ENCODE results near the gene DAP. TPM values are rescaled to one million over a fixed set of nuclear protein-coding genes. Genes with fewer than 3 reads are reported as not detected.
"Not testable (repeated sequence)": the region's sequence is repeated elsewhere in the genome, so short reads cannot be mapped to it uniquely, and the experiment has no call there.

Gene DAP
- total RNA-seq, 4 donors from 2014 or later, result 52.0 to 138 (median 111) TPM

DNA sequence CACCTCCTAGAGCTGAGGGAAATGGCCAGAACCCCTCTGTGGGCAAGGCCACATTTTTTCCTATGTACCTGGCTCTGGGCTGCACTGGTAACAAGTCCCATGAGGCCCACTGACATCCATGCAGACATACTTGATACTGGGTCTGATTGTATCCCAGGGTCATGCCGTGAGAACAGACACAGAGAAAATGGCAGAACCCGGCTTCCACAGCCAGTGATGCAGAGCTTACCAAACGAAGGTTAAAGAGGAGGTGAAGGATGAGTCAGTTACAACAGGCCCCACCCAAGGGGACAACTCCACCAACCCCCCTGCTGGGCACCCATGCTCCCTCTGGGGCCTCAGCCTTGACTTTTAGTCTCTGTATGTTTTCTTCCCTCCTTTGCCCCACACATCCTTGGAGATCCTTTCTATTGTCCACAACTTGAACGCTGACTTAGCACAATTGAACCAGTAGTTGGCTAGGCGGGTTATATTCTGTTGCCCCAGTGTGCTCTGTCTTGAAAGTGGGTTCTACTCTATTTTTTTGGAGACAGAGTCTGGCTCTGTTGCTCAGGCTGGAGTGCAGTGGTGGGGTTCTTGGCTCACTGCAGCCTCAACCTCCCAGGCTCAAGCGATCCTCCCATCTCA, 93.5 kb downstream of the DAP start:
- Histone ChIP-seq H3K4me1 (no peaks in the 10 kb centered on the region), H3K27ac (no peak overlapping the region), H3K36me3 (no peaks in the 10 kb centered on the region), H3K9me3 (no peaks in the 10 kb centered on the region), H3K4me3 (no peak overlapping the region), H3K27me3 (no peaks in the 10 kb centered on the region)
- TF ChIP-seq CTCF (IDR thresholded peaks at IDR 0.05) (no peak), POLR2A (IDR thresholded peaks at IDR 0.05) (no peak)
- DNase-seq, result no peak

GRCh38 chr5:10666531-10667299, 94.3 kb downstream of the DAP start:
- Histone ChIP-seq H3K4me1 (no peaks in the 10 kb centered on the region), H3K27me3 (no peaks in the 10 kb centered on the region), H3K36me3 (no peaks in the 10 kb centered on the region), H3K27ac (no peak overlapping the region), H3K4me3 (no peak overlapping the region), H3K9me3 (no peaks in the 10 kb centered on the region)
- no peak for DNase-seq
- TF ChIP-seq CTCF (IDR thresholded peaks at IDR 0.05), result no peak
- no peak for TF ChIP-seq POLR2A (IDR thresholded peaks at IDR 0.05)

DNA sequence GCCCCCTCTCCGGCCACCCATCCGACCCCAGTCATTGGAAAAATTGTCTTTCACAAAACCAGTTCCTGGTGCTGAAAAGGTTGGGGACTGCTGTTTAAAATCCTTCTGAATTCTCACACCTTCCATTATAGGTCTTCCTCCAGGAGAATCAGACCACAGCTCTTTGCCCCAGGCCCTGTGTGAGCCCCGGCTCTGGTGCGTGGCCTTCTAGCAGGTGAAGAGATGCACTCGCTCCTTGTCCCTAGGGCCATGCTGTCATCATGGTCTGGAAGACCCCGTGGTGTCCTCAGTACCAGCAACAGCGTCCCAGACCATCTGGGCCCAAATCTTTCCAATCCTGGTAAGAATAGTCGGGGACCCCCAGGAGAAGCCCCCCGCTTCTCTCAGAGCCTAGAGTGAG, 95.2 kb downstream of the DAP start:
- no peaks in the 10 kb centered on the region for H3K9me3 ChIP-seq
- no peaks in the 10 kb centered on the region for H3K4me1 ChIP-seq
- no peaks in the 10 kb centered on the region for H3K27me3 ChIP-seq
- H3K4me3 ChIP-seq, result no peak overlapping the region
- no peak for DNase-seq
- H3K36me3 ChIP-seq, result no peaks in the 10 kb centered on the region
- H3K27ac ChIP-seq, result no peak overlapping the region
- no peak for TF ChIP-seq CTCF (IDR thresholded peaks at IDR 0.05)
- TF ChIP-seq POLR2A (IDR thresholded peaks at IDR 0.05), result no peak

GRCh38 chr5:10664180-10664769, 96.8 kb downstream of the DAP start:
- H3K9me3 ChIP-seq, H3K27me3 ChIP-seq, DNase-seq, H3K27ac ChIP-seq, H3K4me3 ChIP-seq, H3K4me1 ChIP-seq, H3K36me3 ChIP-seq: not testable (repeated sequence)

DNA sequence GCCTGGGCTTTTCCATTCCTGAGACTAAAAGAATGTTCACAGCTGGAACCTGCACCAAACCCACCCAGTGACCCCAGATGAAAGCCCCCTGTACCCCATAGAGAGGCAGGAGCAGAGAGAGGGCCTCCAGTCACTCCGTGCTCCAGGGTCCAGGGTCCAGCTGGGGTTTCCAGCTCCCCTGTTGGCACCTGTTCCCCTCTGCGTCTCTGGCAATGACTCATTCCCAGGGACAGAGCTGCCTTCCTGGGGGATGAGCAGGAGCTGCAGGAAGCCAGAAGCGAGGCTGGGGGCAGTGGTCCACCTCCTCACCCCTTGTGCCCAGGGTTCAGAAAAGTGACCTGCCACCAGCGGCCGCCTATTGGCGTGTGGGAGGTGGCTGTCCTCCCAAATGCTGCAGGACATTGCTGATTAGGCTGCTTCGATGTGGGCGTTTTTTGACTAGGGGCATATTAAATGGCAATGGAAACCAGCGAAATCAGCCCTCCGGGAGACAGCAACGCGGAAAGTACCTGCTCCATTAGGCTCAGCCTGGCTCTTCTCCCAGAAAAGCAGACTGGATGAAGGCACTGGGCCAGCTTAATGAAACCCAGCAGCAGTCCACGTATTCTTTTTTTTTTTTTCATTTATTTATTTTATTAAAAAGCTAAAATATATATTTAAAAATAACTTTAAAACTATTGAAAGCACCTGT, 97.4 kb downstream of the DAP start:
- TF ChIP-seq CTCF (IDR thresholded peaks at IDR 0.05) (no peak), POLR2A (IDR thresholded peaks at IDR 0.05) (no peak)
- Histone ChIP-seq H3K4me3 (no peak overlapping the region), H3K4me1 (no peaks in the 10 kb centered on the region), H3K9me3 (no peaks in the 10 kb centered on the region), H3K27ac (no peak overlapping the region), H3K36me3 (no peaks in the 10 kb centered on the region), H3K27me3 (no peaks in the 10 kb centered on the region)
- DNase-seq, result no peak

Measured in Peyer's patch (tissue), 4 donors.